DOHH2 (cell line): ENCODE measurements around the gene ZNF19.

Experiments used
- H3F3A ChIP-seq: fragments of 200-600 bp; sonication (generic), shearing (Covaris generic); 2 replicates; pipeline ENCODE4 v1.6.0; 2016; ENCODE audit warnings: antibody characterized with exemption, mild to moderate bottlenecking; ENCODE audit not compliant: control insufficient read depth, insufficient read depth
- H3K27ac ChIP-seq: fragments of 200-600 bp; sonication (generic); 2 replicates; pipeline ENCODE4 v1.5.1; 2014; ENCODE audit warnings: low read depth, mild to moderate bottlenecking, low read length, moderate library complexity
- H3K27me3 ChIP-seq: fragments of 200-600 bp; sonication (generic); 2 replicates; pipeline ENCODE4 v1.6.1; 2014; ENCODE audit warnings: mild to moderate bottlenecking, low read length, mixed read lengths; ENCODE audit not compliant: control insufficient read depth
- H3K36me3 ChIP-seq: fragments of 200-600 bp; sonication (generic); 2 replicates; pipeline ENCODE4 v1.6.1; 2014; ENCODE audit warnings: mild to moderate bottlenecking, low read length, moderate library complexity, mixed read lengths; ENCODE audit not compliant: control insufficient read depth
- H3K4me1 ChIP-seq: fragments of 200-600 bp; sonication (generic); 2 replicates; pipeline ENCODE4 v1.6.1; 2014; ENCODE audit warnings: mild to moderate bottlenecking, low read length, mixed read lengths; ENCODE audit not compliant: control insufficient read depth
- H3K4me2 ChIP-seq: fragments of 200-600 bp; sonication (generic); 2 replicates; pipeline ENCODE4 v1.6.0; 2014; ENCODE audit warnings: mild to moderate bottlenecking, low read length, moderate library complexity
- H3K4me3 ChIP-seq: fragments of 200-600 bp; sonication (generic); 2 replicates; pipeline ENCODE4 v1.5.1; 2014; ENCODE audit warnings: mild to moderate bottlenecking, low read length, mixed read lengths
- H3K79me2 ChIP-seq: fragments of 200-600 bp; sonication (generic); 2 replicates; pipeline ENCODE4 v1.6.1; 2014; ENCODE audit warnings: mild to moderate bottlenecking, low read length, mixed read lengths; ENCODE audit not compliant: control insufficient read depth
- H3K9me2 ChIP-seq: fragments of 200-600 bp; sonication (generic); replicated peaks from 2 replicates; pipeline ENCODE4 v1.6.1; 2014; ENCODE audit warnings: mild to moderate bottlenecking, low read length, mixed read lengths; ENCODE audit not compliant: control insufficient read depth
- H3K9me3 ChIP-seq: fragments of 200-600 bp; sonication (generic); 2 replicates; pipeline ENCODE4 v1.6.1; 2014; ENCODE audit warnings: antibody characterized with exemption, low read length, mixed read lengths; ENCODE audit not compliant: control insufficient read depth, insufficient read depth
- H4K20me1 ChIP-seq: fragments of 200-600 bp; sonication (generic); 2 replicates; pipeline ENCODE4 v1.6.0; 2014; ENCODE audit warnings: low read depth, mild to moderate bottlenecking, antibody characterized with exemption, low read length, moderate library complexity; ENCODE audit not compliant: control insufficient read depth, insufficient read depth
- CTCF ChIP-seq: fragments of 200-600 bp; sonication (generic); IDR thresholded peaks from one replicate; pipeline ENCODE4 v1.5.1; 2014; ENCODE audit warnings: antibody characterized with exemption, mild to moderate bottlenecking, low read depth, low read length; ENCODE audit not compliant: poor library complexity, severe bottlenecking
- EZH2phosphoT487 ChIP-seq: fragments of 200-600 bp; sonication (generic); IDR thresholded peaks from 2 replicates; pipeline ENCODE4 v1.6.1; 2017; ENCODE audit warnings: borderline replicate concordance, mild to moderate bottlenecking, antibody characterized with exemption, low read length, moderate library complexity, mixed read lengths

The ZNF19 gene

GRCh38 chr16:71490361-71490760 lies 1.2 kb upstream of the ZNF19 start:
- Histone ChIP-seq H3K4me2 (no peak overlapping the region), H3K27me3 (0 out of 2 replicates have a peak, but pooled peaks cover 4% of the 10 kb centered on the region), H3K4me3 (no peak overlapping the region), H3K79me2 (no peaks in the 10 kb centered on the region), H3K4me1 (no peaks in the 10 kb centered on the region), H3K27ac (no peak overlapping the region), H3F3A (no peaks in the 10 kb centered on the region), H4K20me1 (no peaks in the 10 kb centered on the region), H3K36me3 (no peaks in the 10 kb centered on the region), H3K9me3 (no peaks in the 10 kb centered on the region), H3K9me2 (no peaks in the 10 kb centered on the region)
- TF ChIP-seq EZH2phosphoT487 (no peak), CTCF (no peak)

GRCh38 chr16:71484006-71484893 lies 4.9 kb downstream of the ZNF19 start:
- Histone ChIP-seq H3F3A (no peaks in the 10 kb centered on the region), H3K4me3 (peak overlapping the region; percentile 100), H3K9me3 (no peaks in the 10 kb centered on the region), H3K4me2 (peak overlapping the region; percentile 87), H3K9me2 (no peaks in the 10 kb centered on the region), H3K27me3 (no peaks in the 10 kb centered on the region), H3K36me3 (no peaks in the 10 kb centered on the region), H4K20me1 (no peaks in the 10 kb centered on the region), H3K4me1 (peaks cover 22% of the 10 kb centered on the region), H3K27ac (peak overlapping the region; percentile 77), H3K79me2 (no peaks in the 10 kb centered on the region)
- TF ChIP-seq CTCF, result no peak
- no peak for TF ChIP-seq EZH2phosphoT487

- Histone ChIP-seq H3K79me2 (no peaks in the 10 kb centered on the region), H4K20me1 (no peaks in the 10 kb centered on the region), H3K4me1 (peaks cover 22% of the 10 kb centered on the region), H3F3A (no peaks in the 10 kb centered on the region), H3K9me3 (no peaks in the 10 kb centered on the region), H3K4me3 (no peak overlapping the region), H3K27ac (no peak overlapping the region), H3K4me2 (no peak overlapping the region), H3K36me3 (no peaks in the 10 kb centered on the region), H3K27me3 (no peaks in the 10 kb centered on the region), H3K9me2 (no peaks in the 10 kb centered on the region)
- TF ChIP-seq CTCF, result no peak
- TF ChIP-seq EZH2phosphoT487, result no peak
These were observed 6.6 kb downstream of the ZNF19 start for GRCh38 chr16:71482569-71482968.
